ELR (cell line): ENCODE data around the gene CGN.

Experiments
- DNase-seq: peaks from one replicate; pipeline ENCODE4 v3.0.0-alpha.2; 2015; ENCODE audit warnings: low read depth

Gene CGN, protein sequence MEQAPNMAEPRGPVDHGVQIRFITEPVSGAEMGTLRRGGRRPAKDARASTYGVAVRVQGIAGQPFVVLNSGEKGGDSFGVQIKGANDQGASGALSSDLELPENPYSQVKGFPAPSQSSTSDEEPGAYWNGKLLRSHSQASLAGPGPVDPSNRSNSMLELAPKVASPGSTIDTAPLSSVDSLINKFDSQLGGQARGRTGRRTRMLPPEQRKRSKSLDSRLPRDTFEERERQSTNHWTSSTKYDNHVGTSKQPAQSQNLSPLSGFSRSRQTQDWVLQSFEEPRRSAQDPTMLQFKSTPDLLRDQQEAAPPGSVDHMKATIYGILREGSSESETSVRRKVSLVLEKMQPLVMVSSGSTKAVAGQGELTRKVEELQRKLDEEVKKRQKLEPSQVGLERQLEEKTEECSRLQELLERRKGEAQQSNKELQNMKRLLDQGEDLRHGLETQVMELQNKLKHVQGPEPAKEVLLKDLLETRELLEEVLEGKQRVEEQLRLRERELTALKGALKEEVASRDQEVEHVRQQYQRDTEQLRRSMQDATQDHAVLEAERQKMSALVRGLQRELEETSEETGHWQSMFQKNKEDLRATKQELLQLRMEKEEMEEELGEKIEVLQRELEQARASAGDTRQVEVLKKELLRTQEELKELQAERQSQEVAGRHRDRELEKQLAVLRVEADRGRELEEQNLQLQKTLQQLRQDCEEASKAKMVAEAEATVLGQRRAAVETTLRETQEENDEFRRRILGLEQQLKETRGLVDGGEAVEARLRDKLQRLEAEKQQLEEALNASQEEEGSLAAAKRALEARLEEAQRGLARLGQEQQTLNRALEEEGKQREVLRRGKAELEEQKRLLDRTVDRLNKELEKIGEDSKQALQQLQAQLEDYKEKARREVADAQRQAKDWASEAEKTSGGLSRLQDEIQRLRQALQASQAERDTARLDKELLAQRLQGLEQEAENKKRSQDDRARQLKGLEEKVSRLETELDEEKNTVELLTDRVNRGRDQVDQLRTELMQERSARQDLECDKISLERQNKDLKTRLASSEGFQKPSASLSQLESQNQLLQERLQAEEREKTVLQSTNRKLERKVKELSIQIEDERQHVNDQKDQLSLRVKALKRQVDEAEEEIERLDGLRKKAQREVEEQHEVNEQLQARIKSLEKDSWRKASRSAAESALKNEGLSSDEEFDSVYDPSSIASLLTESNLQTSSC

DNA sequence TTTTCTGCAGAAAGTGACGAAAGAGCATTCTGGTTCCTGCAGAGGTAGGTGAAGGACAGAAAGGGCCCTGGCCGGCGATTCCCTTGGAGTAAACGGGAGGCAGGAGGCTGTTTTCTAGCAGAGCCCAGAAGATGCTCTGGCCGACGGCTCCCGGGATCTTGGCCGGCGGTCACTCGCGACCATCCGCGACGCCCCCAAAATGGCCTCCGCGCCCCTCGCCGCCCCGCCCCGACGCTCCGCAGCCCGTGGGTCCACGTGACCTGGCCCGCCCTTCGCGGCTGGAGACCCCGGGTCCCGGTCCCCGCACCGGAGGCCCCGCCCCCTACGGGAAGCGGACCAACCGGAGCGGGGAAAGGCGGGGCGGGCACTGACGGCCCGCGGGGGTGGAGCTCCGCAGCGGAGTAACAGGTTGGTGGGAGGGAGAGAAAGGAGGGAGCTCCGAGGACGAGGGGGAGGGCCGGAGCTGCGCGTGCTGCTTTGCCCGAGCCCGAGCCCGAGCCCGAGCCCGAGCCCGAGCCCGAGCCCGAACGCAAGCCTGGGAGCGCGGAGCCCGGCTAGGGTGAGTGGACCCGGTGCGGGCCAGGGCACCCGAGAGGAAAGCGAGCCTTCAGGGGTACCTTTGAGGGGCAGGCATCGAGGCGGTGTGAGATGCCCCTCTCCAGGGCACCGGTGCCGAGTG lies at the start of gene CGN:
Gene CGN (plus strand): TSS at position 431 of the 679 bp plus-strand sequence. CDS start 7,133 bp downstream, outside the sequence.
- DNase-seq: peak; percentile 84

- no peak for DNase-seq
Measured at GRCh38 chr1:151461694-151462093, 49.5 kb upstream of the CGN start.

- DNase-seq: no peak
Measured at GRCh38 chr1:151465026-151465425, 46.2 kb upstream of the CGN start.

DNA sequence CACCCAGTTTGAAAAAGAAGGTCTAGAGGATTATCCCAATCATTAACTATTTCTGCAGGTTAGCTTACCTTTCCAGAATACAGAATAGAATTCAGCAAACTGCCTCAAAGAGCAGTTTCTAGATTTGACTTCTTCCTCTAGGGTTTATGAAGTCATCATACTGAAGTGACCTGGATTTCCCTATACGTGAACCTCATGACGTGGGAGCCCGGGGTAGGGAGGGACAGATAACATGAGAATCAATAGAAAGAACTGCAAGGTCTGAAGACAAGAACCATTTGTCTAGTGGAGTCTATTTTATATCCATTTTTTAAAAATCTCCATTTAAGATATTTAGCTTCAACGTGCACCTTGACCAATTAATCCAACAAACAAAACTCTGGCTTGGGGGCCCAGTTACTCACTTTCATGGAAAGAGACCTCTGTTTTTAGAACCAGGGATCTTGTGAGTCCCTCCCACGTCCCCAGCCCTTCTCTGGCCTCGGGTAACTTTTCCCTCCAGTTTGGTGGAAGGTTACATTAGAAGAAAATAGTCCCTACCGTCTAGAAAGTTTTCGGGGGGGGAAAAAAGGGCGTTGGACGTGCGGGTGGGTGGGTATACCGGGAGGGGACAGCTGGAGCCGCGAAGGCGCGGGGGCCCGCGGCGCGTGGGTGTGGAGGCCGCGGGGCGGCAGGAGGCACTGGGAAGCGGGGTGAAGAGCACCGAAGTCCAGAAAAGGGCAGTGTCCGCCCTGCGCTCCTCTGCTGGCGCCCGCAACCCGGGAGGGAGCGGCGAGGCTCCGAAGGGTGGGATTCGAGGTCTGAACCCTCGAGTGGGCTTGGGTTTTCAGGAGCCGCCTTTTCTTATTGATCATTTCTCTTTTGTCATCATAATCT lies 38.1 kb upstream of the CGN start:
- peak; percentile 63 for DNase-seq

GRCh38 chr1:151474745-151475144 lies 36.4 kb upstream of the CGN start:
- no peak for DNase-seq

GRCh38 chr1:151475175-151475574 lies 36.0 kb upstream of the CGN start:
- DNase-seq: no peak

DNA sequence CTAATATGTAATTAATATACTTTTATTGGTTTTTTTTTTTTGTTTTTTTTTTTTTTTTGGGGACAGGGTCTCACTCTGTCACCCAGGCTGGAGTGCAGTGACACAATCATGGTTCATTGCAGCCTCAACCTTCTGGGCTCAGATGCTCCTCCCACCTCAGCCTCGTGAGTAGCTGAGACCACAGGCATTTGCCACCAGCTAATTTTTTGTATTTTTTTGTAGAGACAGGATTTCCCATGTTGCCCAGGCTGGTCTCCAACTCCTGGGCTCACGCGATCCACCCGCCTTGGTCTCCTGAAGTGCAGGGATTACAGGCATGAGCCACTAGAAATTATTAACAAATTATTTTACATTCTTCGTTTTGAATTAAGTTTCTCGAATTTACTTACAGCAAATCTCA lies 35.1 kb upstream of the CGN start:
- peak; percentile 30 for DNase-seq

DNA sequence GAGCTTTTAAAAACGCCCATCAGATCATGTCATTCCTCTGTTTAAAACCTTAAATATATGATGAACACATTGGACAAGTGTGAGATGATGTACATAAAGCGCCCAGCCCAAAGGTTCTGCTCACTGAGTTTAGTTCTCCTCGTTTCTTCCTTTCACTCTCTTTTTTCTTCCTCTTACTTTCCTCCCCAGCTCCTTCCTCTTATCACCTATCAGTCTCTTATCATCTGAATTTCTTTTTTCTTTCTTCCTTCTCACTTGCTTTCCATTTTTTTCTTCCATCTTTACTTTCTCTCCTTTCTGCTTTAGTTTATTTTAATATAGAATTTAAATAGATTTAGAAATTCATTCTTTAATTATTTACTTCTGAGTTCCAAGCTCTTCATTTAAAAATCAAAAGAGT lies 34.1 kb upstream of the CGN start:
- DNase-seq: no peak

DNA sequence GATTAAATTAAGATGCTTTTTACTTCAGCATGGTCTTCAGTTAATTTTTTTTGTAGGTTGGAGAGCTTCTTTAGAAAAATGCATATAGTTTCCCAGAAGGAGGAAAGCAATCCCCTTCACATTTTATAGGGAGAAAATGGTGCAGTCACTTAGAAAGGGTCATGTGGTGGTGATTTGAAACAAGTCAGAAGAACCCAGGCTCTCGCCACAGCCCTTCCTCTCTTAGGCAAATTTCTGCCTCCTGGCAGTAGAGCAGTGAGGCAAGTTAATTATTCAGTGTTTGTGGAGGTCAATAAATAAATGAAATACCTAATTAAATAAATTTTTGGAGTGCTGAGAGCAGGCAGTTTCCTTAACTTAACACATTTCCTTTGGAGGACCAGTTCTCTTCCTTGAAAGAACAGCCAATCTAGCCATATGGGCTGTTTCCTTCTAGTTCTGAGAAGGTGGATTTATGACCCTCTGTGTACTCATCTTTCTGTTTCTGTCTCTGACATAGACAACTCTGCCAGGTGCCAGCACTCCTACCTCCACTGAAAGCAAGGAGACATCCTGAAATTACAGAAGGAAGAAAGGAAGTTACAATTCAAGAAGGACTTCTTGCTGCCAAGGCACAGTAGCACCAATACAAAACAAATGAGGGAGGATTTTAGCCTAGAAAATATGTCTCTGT lies 32.9 kb upstream of the CGN start:
- DNase-seq: no peak

DNA sequence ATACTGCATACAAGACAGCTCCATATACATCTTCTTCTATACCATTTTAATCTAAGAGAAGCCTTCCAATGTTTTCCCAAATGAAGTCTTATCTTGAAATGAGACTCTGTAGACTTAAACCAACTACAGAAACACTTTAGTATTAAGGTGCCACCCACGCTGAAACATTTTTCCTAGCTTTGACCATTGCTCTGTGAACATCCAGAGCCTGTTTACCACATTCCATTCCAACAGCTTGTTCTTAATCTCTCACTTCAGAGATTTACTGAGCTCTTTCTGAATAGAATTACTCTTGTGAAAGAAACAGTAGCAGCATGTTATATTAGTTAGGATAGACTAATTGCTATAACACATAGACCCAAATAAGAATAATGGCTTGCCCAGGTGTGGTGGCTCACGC lies 32.3 kb upstream of the CGN start:
- no peak for DNase-seq

DNA sequence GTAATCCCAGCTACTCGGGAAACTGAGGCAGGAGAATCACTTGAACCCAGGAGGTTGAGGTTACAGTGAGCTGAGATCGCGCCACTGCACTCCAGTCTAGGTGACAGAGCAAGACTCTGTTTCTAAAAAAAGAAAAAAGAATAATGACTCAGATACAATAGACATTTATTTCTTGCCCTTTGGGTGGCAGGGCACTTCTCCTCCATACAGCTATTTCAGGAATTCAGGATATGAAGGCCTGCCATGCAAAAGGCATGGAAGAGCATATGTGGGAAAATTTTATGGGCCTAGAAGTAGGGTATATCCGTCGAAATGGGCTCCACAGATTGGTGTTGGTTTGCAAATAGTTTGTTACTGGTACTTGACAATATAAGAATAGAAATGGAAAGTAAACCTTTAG lies 31.7 kb upstream of the CGN start:
- DNase-seq: no peak

- no peak for DNase-seq
Measured at GRCh38 chr1:151482017-151482416, 29.2 kb upstream of the CGN start.

DNA sequence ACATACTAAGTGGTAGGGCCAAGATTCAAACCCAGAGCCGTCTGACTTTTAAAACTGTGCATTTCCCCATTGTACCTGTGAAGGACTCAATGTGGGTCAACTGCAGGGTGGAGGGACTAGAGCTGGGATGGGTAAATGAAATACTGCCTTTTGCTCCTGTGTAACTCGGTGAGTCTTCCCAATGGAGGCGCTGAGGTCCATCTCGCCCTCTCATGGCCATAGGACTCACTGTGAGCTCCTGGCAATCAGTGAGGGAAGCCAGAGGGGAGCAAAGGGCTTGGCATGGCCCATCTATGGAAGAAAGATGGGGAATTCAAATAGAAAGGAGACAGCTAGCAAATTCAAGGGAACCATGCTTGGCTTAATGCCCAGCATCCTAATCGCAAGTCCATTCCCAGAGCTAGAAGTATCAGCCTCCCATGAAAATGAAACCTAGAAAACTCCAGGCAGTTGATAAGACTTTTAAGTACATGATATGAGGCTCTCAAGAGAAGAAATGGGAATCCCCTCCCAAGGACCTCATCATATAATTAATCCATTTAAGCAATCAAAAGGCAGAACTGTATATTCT lies 25.4 kb upstream of the CGN start:
- DNase-seq: no peak

DNA sequence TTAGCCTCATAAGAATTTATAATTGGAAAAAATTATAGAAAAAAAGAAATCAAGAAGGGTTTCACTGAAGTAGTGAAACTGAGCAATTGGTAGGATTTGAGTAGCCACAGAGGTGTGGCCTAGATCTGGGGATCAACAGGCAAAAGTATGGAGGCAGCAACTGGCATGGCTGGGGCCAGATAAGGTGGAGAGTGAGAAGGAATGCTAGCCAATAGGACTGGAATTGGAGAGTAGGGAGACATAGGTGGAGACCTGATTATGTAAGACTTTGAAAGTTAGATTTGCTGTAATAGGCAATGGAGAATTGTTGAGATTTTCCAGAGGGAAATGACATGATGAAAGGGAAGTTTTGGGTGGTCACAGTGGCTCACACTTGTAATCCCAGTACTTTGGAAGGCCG lies 24.6 kb upstream of the CGN start:
- no peak for DNase-seq

- DNase-seq: no peak
Measured at GRCh38 chr1:151491641-151492040, 19.5 kb upstream of the CGN start.

DNA sequence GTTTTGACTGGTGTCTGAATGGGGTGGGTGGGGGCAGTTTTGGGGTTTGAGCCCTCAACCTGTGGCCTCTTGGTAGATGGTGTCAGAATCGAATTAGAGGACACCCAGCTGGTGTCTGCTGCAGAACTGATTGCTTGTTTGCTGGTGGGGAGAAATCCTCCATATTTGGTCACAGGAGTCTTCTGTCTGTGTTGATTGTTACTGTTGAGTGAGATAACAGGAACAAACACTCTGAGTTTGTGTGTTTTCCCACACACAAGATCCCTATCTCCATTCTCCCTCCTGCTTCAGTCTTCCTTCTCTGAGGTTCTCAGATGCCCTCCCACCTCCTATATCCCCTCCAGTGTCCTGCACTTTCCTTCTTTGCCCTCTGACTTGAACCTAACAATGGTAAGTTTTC lies 19.1 kb upstream of the CGN start:
- DNase-seq: no peak

GRCh38 chr1:151493042-151493441 lies 18.1 kb upstream of the CGN start:
- DNase-seq: no peak

- DNase-seq: peak; percentile 87
Measured at GRCh38 chr1:151494741-151495281, 16.4 kb upstream of the CGN start.

DNA sequence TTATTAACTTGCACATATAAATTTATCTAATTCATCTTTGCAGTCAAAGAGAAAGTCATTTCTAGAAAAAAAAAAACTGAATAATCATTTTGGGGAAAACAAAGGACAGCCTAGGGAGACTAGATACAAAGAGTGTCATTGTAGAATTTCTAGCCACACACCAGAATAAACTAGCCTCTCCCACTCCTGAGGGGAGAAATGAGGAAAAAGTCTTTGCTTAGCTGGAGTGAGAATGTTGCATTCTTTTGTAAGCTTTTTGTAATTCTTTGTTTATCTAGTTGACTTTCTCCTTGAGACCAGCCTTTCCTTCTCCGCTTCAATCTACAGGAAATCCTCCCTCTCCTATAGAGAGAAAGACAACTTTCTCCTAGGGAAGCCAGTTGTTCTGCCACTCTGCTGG lies 15.9 kb upstream of the CGN start:
- no peak for DNase-seq

- no peak for DNase-seq
Measured at GRCh38 chr1:151499365-151499764, 11.8 kb upstream of the CGN start.
